ENCODE data around the gene CABP2. TPM values are rescaled to one million over a fixed set of nuclear protein-coding genes. Genes with fewer than 3 reads are reported as not detected.

The CABP2 gene
- total RNA-seq, 1 experiment from 2014 or later, result not detected

GRCh38 chr11:67562963-67563704, 39.9 kb upstream of the CABP2 start:
- BruUV-seq (replicated peaks), result no TSS peak
- ATAC-seq (peak; percentile 23), DNase-seq (no peak)
- CTCF ChIA-PET, result interaction anchor here (1.0 kb wide), 1 partner anchor 9 kb away, joined by 3 read pairs; no protein-coding TSS in a partner anchor
- Histone ChIP-seq H4K20me1 (ENCODE audit: low read length) (no peaks in the 10 kb centered on the region), H3K4me3 (ENCODE audit: low read length) (peak overlapping the region; percentile 4; the same call in 1 of the 2 replicates), H3K36me3 (ENCODE audit: low read depth, low read length) (no peaks in the 10 kb centered on the region), H3K4me2 (ENCODE audit: low read length) (peak overlapping the region; percentile 83), H3K27me3 (ENCODE audit: low read length) (no peaks in the 10 kb centered on the region), H3K9ac (ENCODE audit: low read length) (no peak overlapping the region), H2AFZ (ENCODE audit: low read length) (peak overlapping the region; percentile 42), H3K9me2 (replicated peaks; ENCODE audit: low read length) (no peaks in the 10 kb centered on the region), H3F3A (ENCODE audit: low read length, unreplicated experiment) (no peaks in the 10 kb centered on the region), H3K79me2 (ENCODE audit: low read length) (no peaks in the 10 kb centered on the region), H3K4me1 (ENCODE audit: insufficient read depth, low read length) (peaks cover 34% of the 10 kb centered on the region), H3K9me3 (ENCODE audit: low read length) (no peaks in the 10 kb centered on the region), H3K27ac (ENCODE audit: low read length) (peak overlapping the region; percentile 54)
- TF ChIP-seq EZH2phosphoT487 (IDR thresholded peaks at IDR 0.05; ENCODE audit: borderline replicate concordance, low read length), result no peak
- TF ChIP-seq EZH2 (IDR thresholded peaks at IDR 0.05; ENCODE audit: low read length, unreplicated experiment), result no peak
- TF ChIP-seq, protein P1, sequence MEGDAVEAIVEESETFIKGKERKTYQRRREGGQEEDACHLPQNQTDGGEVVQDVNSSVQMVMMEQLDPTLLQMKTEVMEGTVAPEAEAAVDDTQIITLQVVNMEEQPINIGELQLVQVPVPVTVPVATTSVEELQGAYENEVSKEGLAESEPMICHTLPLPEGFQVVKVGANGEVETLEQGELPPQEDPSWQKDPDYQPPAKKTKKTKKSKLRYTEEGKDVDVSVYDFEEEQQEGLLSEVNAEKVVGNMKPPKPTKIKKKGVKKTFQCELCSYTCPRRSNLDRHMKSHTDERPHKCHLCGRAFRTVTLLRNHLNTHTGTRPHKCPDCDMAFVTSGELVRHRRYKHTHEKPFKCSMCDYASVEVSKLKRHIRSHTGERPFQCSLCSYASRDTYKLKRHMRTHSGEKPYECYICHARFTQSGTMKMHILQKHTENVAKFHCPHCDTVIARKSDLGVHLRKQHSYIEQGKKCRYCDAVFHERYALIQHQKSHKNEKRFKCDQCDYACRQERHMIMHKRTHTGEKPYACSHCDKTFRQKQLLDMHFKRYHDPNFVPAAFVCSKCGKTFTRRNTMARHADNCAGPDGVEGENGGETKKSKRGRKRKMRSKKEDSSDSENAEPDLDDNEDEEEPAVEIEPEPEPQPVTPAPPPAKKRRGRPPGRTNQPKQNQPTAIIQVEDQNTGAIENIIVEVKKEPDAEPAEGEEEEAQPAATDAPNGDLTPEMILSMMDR (conservative IDR thresholded peaks at IDR 0.05; ENCODE audit: low read depth, low read length), result no peak
- POLR2A ChIA-PET (ENCODE audit: unreplicated experiment), result no interaction called here
- intact Hi-C loops (cut with micrococcal nuclease), result loop anchor here (2.0 kb wide), 1 partner anchor 54 kb away; the partner anchor contains the start of gene CDK2AP2

- H3K4me2 ChIP-seq (ENCODE audit: low read length), result peak overlapping the region; percentile 24; the same call in 1 of the 2 replicates
- no peaks in the 10 kb centered on the region for H3K9me3 ChIP-seq (ENCODE audit: low read length)
- intact Hi-C loops (cut with micrococcal nuclease), result loop anchor here (2.0 kb wide), 1 partner anchor 53 kb away; the partner anchor contains the start of gene CDK2AP2
- DNase-seq, result peak; percentile 50
- H3K36me3 ChIP-seq (ENCODE audit: low read depth, low read length), result no peaks in the 10 kb centered on the region
- no peaks in the 10 kb centered on the region for H3F3A ChIP-seq (ENCODE audit: low read length, unreplicated experiment)
- TSS peak; percentile 73 for BruUV-seq (replicated peaks)
- no peak overlapping the region for H3K9ac ChIP-seq (ENCODE audit: low read length)
- no peak overlapping the region for H3K4me3 ChIP-seq (ENCODE audit: low read length)
- no peak for TF ChIP-seq EZH2phosphoT487 (IDR thresholded peaks at IDR 0.05; ENCODE audit: borderline replicate concordance, low read length)
- TF ChIP-seq, protein P1 (conservative IDR thresholded peaks at IDR 0.05; ENCODE audit: low read depth, low read length), result no peak
- TF ChIP-seq EZH2 (IDR thresholded peaks at IDR 0.05; ENCODE audit: low read length, unreplicated experiment), result no peak
- no peak overlapping the region for H3K27ac ChIP-seq (ENCODE audit: low read length)
- ATAC-seq, result peak; percentile 62
- no peaks in the 10 kb centered on the region for H4K20me1 ChIP-seq (ENCODE audit: low read length)
- H3K27me3 ChIP-seq (ENCODE audit: low read length), result no peaks in the 10 kb centered on the region
- POLR2A ChIA-PET (ENCODE audit: unreplicated experiment), result no interaction called here
- H3K4me1 ChIP-seq (ENCODE audit: insufficient read depth, low read length), result peaks cover 36% of the 10 kb centered on the region
- CTCF ChIA-PET, result interaction anchor here (1.0 kb wide), 1 partner anchor 10 kb away, joined by 3 read pairs; no protein-coding TSS in a partner anchor
- peak overlapping the region; percentile 5; the same call in 1 of the 2 replicates for H2AFZ ChIP-seq (ENCODE audit: low read length)
- no peaks in the 10 kb centered on the region for H3K9me2 ChIP-seq (replicated peaks; ENCODE audit: low read length)
- H3K79me2 ChIP-seq (ENCODE audit: low read length), result no peaks in the 10 kb centered on the region
These were observed 38.8 kb upstream of the CABP2 start for GRCh38 chr11:67561971-67562619.

Measured in PC-3 (cell line).